HG03378 (cell line): ENCODE data around the gene MRLN.
"Not testable (repeated sequence)": the region's sequence is repeated elsewhere in the genome, so short reads cannot be mapped to it uniquely, and the experiment has no call there.

Experiments used
- ATAC-seq: cut with Tn5 transposase; IDR thresholded peaks from one replicate; pipeline ENCODE4 v1.9.1; 2021; ENCODE audit warnings: mild to moderate bottlenecking, moderate library complexity; ENCODE audit not compliant: unreplicated experiment

Gene MRLN

DNA sequence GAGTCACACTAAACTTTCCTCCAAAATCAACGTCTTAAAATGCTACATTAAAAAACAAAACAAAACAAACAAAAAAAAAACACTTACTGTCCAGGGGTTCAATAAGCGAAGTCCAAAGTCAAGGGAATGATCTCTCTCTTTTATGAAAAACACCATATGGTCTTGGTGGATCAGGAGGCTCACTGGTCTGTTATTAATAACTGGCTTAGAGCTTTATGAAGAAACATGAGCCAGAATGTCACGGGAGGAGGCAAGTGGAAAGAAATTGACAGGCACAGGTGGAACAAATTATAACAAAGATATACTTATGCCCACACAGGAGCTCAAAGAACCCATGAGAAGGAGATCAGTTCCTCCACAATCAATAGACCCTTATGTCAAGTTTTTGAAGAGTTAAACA is at the start of gene MRLN:
Gene MRLN, minus strand, starts transcription at position 189 of the 400 bp plus-strand sequence.
- ATAC-seq, result no peak

DNA sequence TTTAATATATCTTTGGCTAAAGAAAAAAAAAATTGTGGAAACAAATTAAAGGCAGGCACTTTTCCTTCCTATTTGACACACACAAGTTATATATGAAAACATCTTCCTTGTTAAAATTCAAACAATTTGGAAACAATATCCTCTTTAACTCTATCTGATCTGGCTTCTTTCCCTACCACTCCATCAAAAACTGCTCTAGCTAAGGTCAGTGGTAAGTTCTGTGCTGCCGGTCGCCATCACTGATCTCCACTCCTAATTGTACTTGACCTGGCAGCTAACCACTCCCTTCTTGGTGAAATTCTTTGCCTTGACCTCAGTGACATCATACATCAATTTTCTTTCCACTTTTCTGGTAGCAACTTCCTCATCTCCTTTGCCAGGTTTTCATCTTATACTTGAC is 47.9 kb upstream of the MRLN start:
- ATAC-seq, result no peak

DNA sequence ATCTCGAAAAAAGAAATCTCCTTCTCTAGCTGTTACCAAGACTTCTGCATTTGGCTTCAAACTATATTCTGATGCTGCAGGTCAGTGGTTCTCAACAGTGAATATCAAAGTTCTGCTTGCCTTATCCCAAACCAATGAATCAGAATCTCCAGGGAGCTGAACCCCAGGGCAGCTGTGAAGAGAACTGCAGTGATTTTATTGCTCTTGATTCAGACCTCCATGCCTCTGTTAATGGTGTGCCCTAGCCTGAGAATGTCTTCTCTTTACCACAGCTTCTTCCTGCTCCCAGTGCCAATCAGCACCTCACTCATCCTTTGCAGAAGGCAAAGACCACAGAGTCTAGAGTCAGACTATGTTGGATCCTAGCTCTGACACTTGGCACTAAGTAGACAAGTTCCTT is 46.2 kb upstream of the MRLN start:
- no peak for ATAC-seq

DNA sequence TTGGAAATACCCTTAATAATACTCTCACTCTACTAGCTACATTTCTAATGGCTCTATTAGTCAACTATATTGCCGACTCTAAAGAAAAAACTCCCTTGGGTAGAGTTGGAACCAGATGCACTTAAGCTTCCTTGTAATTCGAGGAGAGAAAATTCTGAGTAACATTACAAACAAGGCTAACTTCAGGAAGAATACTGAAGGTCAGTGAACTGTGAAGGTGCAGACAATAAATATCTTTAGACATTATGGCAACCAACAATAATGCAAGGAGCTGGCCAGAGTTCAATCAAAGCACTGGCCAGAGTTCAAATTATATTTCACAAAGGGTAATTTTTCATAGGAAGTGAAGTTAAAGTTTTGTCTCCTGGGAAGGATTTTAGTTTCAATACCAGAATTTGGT is 40.7 kb upstream of the MRLN start:
- no peak for ATAC-seq

DNA sequence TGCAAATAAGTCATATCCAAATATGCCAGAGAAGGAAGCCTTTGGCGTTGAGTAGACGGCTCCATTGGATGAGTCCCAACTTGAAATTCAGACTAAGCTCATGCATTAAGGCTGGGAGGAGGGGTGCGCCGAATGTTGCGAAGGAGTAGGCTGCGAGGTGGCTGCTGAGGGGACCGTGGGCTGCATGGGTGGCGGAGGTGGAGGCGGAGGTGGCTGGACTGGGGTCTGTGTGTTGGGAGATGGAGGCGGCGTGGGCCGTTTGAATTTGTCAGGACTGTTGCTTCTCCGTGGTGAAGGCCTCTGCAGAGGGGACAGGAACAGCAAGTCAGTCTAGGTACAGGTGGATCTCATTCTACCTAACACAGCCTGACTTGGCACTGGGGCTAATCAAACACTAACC is 39.6 kb upstream of the MRLN start:
- ATAC-seq, result no peak

DNA sequence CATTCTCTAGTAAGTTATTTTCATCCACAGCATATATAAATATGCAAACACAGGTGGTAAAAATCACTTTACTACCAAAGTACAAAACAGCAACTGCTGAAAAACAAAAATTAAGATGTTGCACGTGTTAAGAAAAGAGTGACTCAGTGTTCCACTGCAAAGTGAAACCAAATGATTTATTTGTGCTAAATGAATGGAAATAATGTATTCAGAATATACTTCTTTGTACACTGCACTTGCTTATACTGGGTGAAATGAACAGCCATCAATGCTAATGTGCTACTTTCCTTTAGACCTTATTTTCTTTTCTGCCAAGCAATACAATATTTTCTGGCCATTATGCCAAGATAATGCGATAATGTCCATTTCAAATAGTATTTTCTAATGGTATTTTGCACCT is 38.3 kb upstream of the MRLN start:
- ATAC-seq, result no peak

DNA sequence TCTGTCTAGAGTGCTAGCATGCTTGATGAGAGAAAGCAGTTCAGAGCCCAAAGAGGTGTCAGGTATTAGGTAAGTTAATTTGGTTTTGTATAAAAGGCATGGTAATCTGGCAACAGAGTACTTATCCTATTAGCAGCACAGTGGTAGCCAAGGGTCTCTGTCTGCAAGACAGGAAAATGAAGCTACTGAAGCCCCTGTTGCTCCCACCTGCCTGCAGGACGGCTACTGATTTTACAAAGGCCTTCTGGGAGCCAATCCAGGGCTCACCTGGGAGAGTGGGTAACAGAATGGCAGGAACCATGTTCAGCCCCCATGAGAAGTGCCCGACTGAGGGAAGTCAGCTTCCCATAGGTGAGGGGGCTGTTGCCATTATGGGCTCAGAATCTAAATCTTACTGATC is 36.8 kb upstream of the MRLN start:
- ATAC-seq, result not testable (repeated sequence)

DNA sequence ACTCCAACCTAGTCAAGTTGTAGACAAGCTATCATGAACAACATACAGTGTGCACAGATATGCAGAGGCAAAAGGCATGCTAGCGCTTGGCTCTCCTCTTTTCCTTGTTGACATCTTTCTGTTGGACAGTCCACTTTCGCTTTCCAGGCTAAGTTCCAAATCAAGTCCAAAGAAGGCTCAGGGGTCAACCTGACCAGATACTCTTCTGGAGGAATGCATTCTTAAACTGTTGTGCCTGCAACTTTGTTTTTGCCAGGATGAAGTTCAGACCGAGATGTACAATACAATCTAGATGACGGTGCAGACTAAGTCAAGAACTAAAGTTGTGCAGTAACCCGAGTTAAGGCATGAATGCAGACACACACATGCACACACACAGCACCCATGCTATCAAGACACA is 35.7 kb upstream of the MRLN start:
- not testable (repeated sequence) for ATAC-seq

DNA sequence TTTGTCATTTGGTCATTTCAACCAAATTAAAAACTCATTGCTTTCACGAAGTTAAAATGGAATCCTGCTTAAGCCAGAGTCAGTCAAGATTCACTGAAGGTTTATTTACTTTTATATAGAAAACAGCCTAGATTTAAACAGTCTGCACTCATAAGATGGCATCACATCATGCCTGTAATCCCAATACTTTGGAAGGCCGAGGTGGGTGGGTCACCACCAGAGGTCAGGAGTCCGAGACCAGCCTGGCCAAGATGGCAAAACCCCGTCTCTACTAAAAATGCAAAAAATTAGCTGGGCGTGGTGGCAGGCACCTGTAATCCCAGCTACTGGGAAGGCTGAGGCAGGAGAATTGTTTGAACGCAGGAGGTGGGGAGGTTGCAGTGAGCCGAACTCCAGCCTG is 33.8 kb upstream of the MRLN start:
- not testable (repeated sequence) for ATAC-seq

DNA sequence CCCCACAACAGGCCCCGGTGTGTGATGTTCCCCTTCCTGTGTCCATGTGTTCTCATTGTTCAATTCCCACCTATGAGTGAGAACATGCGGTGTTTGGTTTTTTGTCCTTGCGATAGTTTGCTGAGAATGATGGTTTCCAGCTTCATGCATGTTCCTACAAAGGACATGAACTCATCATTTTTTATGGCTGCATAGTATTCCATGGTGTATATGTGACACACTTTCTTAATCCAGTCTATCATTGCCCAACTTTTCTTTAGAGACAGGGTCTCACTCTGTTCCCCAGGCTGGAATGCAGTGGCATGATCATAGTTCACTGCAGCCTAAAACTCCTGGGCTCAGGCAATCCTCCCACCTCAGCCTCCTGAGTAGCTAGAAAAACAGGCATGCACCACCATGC is 32.2 kb upstream of the MRLN start:
- not testable (repeated sequence) for ATAC-seq

DNA sequence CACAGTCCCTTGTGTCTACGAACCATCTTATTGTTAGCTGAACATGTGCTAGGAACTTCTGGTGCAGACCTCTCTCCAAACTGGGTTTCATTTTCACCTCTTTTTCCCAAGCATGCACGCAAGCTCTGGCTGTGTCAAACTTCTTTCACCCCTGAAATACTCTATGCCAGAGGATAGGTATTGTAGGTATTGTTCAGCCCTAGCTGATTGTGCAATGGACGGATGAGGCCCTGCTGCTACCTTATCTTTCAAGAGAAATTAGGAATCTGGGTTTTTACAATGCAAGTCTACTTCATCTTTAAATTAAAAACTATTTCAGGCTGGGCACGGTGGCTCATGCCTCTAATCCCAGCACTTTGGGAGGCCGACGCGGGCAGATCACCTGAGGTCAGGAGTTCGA is 28.3 kb upstream of the MRLN start:
- no peak for ATAC-seq

DNA sequence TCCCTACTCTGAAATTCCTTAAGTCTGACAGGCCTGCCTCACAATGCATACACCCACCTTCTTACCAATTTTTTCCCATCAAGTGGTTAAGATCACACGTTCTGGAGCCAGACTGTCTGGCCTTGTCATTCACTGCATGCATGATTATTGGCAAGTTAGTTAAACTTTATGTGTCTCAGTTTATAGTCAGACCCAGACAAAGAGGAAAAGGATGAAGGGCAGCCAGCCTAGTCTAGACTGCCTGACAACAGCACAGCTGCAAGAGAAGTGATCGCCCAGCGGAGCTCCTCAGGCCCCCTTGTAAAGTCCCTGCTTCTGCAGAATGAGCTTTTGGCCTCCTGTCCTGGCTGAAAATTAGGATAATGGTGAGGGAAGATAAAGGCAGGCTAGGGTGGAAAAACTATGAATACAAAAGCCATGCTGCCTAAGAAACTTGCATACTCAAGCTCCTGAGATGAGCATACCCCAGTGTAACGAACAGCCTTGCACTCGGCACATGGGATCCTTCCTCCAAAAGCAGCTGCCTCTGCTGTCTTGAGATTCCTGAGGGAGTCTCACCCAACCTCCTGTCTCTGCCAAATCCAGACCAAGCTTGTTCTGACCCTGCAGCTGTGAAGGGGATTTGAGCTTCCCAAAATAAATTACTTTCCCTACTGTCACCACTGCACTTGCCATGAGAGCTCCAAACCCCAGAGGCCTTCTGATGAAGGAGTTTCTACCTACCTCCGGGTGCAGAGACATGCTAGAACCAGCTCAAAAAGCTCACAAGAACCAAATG is 26.7 kb upstream of the MRLN start:
- no peak for ATAC-seq

DNA sequence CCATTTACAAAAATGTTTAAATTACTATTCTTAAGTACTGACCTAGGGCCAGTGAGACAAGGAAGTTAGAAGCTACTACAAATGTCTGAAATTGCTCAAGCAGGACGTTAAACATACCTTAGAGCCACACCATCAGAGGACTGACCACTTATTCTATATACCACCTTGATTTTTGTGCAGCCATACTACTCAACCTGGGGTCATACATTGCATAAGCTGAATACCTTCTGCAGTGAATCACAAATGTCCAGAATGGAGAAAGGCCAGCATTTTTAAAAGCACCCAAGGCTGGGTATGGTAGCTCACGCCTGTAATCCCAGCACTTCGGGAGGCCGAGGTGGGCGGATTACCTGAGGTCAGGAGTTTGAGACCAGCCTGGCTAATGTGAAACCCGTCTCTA is 21.2 kb upstream of the MRLN start:
- no peak for ATAC-seq

DNA sequence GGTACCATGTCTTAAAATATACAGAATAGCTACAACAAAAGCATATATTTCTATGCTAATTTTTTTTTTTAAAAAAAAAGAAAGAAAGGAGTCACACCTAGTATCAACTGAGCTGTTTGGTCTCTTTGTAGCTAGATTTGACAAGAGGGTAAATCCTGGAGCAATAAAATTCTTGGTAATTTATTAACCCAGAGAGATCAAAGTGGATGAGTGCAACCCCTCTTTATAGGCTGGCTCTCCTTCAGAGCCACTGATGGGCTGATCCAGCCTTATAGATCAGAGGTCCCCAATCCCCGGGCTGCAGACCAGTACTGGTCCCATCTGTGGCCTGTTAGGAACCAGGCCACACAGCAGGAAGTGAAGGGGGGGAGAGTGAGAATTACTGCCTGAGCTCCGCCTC is 19.8 kb upstream of the MRLN start:
- no peak for ATAC-seq

DNA sequence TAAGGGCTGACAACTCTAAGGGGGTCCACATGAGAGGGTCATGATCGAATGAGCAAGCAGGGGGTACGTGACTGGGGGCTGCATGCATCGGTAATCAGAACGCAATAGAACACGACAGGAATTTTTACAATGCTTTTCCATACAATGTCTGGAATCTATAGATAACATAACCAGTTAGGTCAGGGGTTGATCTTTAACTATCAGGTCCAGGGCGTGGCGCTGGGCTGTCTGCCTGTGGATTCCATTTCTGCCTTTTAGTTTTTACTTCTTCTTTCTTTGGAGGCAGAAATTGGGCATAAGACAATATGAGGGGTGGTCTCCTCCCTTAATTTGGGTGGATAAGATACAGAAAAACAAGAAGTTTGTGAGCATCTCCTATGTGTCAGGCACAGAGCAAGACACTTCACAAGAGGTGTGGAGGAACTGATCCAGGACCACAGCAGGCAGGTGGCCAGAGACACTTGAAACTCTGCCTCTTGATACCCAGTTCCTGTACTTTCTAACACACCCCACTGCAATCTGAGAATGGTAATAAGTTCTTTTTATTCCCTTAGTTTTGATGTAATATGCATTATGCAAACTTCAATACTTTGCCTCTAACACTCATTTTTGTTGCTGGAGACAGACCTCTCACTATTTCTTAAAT is 18.0 kb upstream of the MRLN start:
- no peak for ATAC-seq

DNA sequence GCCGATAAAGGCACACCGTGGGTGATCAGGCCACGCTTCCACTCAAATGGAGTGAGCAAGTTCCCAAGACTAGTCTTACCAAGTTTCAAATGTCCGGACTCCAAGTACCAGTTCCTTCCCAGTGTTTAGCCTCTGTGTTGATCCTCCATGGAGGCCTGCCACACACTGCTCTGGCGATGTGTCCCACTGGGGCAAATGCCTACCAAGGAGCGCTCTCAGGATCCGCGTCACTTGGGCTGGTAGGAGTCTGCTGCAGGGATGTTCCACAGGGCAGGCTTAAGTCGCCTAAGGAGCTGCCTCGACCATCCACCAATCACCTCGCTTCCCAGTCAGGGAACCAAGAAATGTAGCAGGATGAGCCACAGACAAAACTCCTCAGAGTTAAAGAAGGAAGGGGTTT is 17.4 kb upstream of the MRLN start:
- ATAC-seq, result no peak

DNA sequence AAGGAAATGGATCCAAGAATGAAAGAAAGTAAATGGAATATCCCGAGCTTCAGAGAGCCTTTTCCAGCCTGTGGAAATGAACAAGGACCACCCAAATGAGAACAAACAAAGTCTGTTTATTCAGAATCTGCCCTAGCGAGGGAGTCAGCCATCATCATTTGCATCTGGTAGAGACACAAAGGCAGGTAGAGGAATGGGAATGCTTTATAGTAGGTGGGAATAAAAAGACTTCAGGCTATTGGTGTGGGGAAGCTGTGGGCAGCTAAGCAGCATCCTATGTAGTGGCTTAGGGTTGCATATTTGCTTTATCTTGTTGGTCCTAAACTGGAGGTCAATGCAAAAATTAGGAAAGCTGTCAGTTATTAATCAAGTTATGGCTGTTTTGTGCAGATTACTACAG is 9.2 kb upstream of the MRLN start:
- ATAC-seq, result no peak

DNA sequence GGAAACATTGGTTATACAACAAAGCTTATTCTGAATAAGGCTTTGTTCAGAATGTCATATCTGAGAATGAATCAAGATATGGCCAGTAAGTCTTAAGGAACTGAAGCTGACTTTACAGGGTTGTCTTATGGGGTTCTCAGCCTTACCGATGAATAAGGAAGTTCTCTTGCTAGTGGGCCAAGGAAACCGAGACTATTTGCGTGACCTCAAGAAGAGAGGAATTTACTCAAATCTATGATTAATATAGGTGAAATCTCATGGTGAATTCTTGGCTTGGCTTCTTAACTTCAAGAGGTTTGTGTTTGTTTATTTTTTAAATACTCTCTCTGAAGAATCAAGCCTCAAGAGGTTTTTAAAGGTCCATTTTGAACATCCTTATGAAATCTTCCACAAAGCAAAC is 4.7 kb upstream of the MRLN start:
- no peak for ATAC-seq

DNA sequence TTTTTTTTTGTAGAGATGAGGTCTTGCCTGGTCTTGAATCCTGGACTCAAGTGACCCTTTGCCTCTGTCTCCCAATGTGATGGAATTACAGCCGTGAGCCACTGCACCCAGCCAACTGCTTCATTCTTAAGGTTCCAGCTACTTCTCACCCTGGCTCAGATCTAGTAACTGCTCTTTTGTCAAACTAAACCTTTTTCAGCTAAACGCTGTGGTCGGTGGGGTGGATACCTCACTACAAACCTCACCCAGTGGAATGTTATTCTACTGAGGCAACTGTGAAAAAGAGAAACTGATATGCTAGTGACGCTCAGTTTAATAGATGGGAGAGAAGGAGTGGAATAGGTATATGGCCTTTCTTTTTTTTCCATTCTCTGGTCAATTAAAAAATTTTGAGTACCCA is 1.7 kb upstream of the MRLN start:
- ATAC-seq, result no peak

DNA sequence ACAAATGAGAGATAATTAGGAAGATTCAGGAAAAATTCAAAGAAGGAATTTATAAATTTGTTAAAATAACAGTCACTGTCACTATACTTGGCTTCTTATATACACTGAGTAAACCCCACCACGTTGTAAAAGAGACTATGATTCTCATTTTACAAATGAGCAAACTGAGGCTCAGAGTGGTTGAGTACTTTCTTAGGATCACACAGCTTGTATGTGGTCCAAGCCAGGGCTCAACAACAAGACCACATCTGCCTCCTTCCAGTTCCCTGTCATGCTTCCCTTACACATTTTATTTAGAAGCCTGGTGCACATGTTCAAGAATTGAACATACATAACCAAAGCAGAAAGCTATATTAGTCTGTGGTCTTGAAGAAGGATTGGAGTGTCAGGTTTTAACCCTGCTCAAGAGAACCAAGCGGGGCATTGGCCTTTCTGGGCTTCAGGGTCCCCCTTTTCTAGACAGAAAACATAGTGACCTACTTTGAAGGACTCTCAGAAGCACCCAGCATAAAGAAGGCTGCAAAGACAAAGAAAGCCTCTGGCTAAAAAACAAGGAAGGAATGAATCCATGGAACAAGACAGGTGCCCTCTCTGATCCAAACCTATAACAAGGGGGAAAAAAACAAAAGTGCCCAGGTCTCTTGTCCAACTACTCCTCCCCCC is 846 bp downstream of the MRLN start:
- no peak for ATAC-seq

DNA sequence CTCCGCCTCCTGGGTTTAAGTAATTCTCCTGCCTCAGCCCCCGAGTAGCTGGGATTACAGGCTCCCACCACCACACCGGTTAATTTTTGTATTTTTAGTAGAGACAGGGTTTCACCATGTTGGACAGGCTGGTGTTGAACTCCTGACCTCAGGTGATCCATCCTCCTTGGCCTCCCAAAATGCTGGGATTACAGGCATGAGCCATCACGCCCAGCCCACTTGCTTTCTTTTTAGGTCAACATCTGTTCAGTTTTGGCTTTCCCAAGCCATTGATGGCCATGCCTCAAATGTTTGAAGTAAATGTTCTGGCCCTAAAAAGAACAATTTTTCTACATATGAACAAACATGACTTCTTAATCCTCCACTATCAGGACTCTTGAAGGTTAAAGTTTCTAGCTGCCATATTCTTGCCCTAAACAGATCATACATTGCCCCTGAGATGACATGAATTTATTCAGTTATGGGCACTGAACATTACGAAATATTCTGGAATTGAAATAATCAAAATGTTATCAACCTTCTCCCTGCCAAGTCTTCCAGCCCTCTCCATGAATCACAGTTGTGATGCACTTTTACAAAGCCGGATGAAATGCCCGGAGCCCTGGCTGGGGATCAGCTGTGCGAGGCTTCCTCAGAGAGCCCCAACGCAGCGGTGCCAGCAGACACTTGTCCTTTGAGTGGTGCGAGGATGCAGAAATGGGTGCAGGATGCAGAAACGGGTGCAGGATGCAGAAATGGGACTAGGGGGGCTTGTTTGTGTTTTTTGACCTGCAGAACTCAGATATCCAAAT is 2.9 kb downstream of the MRLN start:
- ATAC-seq, result no peak
